GM12892 (cell line): ENCODE results near the gene ARPP19.

ENCODE experiments used
- POLR2A ChIP-seq: IDR thresholded peaks from 2 replicates; pipeline ENCODE4 v1.6.1; 2011; ENCODE audit warnings: low read depth, low read length, control low read depth
- POLR2AphosphoS5 ChIP-seq: IDR thresholded peaks from 2 replicates; pipeline ENCODE4 v1.6.1; 2011; ENCODE audit warnings: low read depth, low read length, control low read depth

GRCh38 chr15:52540374-52541012 lies 28.3 kb downstream of the ARPP19 start:
- TF ChIP-seq POLR2A (no peak), POLR2AphosphoS5 (no peak)
